OCI-LY7 (cell line): ENCODE measurements around the gene LINGO4. TPM values are rescaled to one million over a fixed set of nuclear protein-coding genes. Genes with fewer than 3 reads are reported as not detected.

Experiments used
- BruUV-seq: library from RNA; stranded (reverse); fragments of 400-500 nt; replicated peaks from 2 replicates; lab custom pipeline; 2021; lab: Mats Ljungman, UMichigan
- CTCF ChIA-PET: fragments of 300-600 bp; sonication (Branson Sonifier 250); formaldehyde crosslinking; loops from one replicate; lab custom pipeline; 2022; ENCODE audit warnings: antibody characterized with exemption; ENCODE audit not compliant: unreplicated experiment; lab: Charles Lee
- POLR2A ChIA-PET: fragments of 300-600 bp; sonication (Branson Sonifier 250); formaldehyde crosslinking; loops from one replicate; lab custom pipeline; 2022; ENCODE audit warnings: antibody characterized with exemption; lab: Charles Lee
- DNase-seq: peaks from one replicate; pipeline ENCODE4 v3.0.0-alpha.2; 2015; ENCODE audit warnings: low spot score
- H2AFZ ChIP-seq: fragments of 200-600 bp; sonication (generic), shearing (Covaris generic); 2 replicates; pipeline ENCODE4 v1.6.1; 2014; ENCODE audit warnings: mild to moderate bottlenecking, antibody characterized with exemption, low read length, moderate library complexity
- H3K27ac ChIP-seq: fragments of 200-600 bp; sonication (generic); 2 replicates; pipeline ENCODE4 v1.5.1; 2014; ENCODE audit warnings: mixed run types, low read depth, mild to moderate bottlenecking, moderate library complexity, low read length, inconsistent platforms; ENCODE audit not compliant: poor library complexity, severe bottlenecking
- H3K36me3 ChIP-seq: fragments of 200-600 bp; sonication (generic); 2 replicates; pipeline ENCODE4 v1.6.1; 2014; ENCODE audit warnings: mild to moderate bottlenecking, antibody characterized with exemption, low read length, moderate library complexity, mixed read lengths; ENCODE audit not compliant: insufficient read depth
- H3K4me1 ChIP-seq: fragments of 200-600 bp; sonication (generic); 2 replicates; pipeline ENCODE4 v1.5.1; 2014; ENCODE audit warnings: mild to moderate bottlenecking, low read length; ENCODE audit not compliant: insufficient read depth, poor library complexity, severe bottlenecking
- H3K4me2 ChIP-seq: fragments of 200-600 bp; sonication (generic); 2 replicates; pipeline ENCODE4 v1.6.1; 2014; ENCODE audit warnings: mild to moderate bottlenecking, low read length
- H3K4me3 ChIP-seq: fragments of 200-600 bp; sonication (generic); 2 replicates; pipeline ENCODE4 v1.5.1; 2014; ENCODE audit warnings: mild to moderate bottlenecking, low read depth, low read length; ENCODE audit not compliant: poor library complexity, severe bottlenecking
- H3K79me2 ChIP-seq: fragments of 200-600 bp; sonication (generic); 2 replicates; pipeline ENCODE4 v1.6.1; 2016; ENCODE audit warnings: low read depth, mild to moderate bottlenecking, low read length, moderate library complexity, mixed read lengths; ENCODE audit not compliant: insufficient read depth
- H3K9me2 ChIP-seq: fragments of 200-600 bp; sonication (generic); 2 replicates; pipeline ENCODE4 v1.6.1; 2016; ENCODE audit warnings: mild to moderate bottlenecking, low read length, mixed read lengths; ENCODE audit not compliant: insufficient read depth
- H3K9me3 ChIP-seq: fragments of 200-600 bp; sonication (generic); 2 replicates; pipeline ENCODE4 v1.6.1; 2014; ENCODE audit warnings: mild to moderate bottlenecking, mixed run types, low read length, mixed read lengths
- H4K20me1 ChIP-seq: fragments of 200-600 bp; sonication (generic); 2 replicates; pipeline ENCODE4 v1.6.1; 2014; ENCODE audit warnings: mild to moderate bottlenecking, antibody characterized with exemption, low read length, moderate library complexity, mixed read lengths; ENCODE audit not compliant: insufficient read depth
- EZH2phosphoT487 ChIP-seq: fragments of 200-600 bp; sonication (generic); IDR thresholded peaks from 2 replicates; pipeline ENCODE4 v1.6.1; 2018; ENCODE audit warnings: low read depth, borderline replicate concordance, mild to moderate bottlenecking, mixed run types, antibody characterized with exemption, low read length, moderate library complexity, mixed read lengths
- intact Hi-C: fragments of 100-400 bp; cut with micrococcal nuclease; formaldehyde crosslinking; loops from one replicate; pipeline ENCODE4 v1.10.0; 2022; ENCODE audit not compliant: unreplicated experiment
- total RNA-seq, 2 experiments: library from RNA; depleted of rRNA in 1 of 2; stranded (reverse); fragments of >200 nt in 1 of 2; shearing (Covaris generic) in 1 of 2; gene quantifications; 2 replicates each; pipeline ENCODE4 v1.2.3, GENCODE V29; 2014 to 2022
- TF ChIP-seq, protein P1 (sequence below): fragments of 200-600 bp; sonication (generic); conservative IDR thresholded peaks from 2 replicates; pipeline ENCODE4 v1.5.1; 2014; ENCODE audit warnings: mild to moderate bottlenecking, antibody characterized with exemption, low read length, moderate library complexity, mixed read lengths

Gene LINGO4
- total RNA-seq, 2 experiments from 2014 or later: not detected

GRCh38 chr1:151849871-151850270 lies 44.7 kb upstream of the LINGO4 start:
- ChIA-PET CTCF (no interaction called here), POLR2A (no interaction called here)
- TF ChIP-seq, protein P1, sequence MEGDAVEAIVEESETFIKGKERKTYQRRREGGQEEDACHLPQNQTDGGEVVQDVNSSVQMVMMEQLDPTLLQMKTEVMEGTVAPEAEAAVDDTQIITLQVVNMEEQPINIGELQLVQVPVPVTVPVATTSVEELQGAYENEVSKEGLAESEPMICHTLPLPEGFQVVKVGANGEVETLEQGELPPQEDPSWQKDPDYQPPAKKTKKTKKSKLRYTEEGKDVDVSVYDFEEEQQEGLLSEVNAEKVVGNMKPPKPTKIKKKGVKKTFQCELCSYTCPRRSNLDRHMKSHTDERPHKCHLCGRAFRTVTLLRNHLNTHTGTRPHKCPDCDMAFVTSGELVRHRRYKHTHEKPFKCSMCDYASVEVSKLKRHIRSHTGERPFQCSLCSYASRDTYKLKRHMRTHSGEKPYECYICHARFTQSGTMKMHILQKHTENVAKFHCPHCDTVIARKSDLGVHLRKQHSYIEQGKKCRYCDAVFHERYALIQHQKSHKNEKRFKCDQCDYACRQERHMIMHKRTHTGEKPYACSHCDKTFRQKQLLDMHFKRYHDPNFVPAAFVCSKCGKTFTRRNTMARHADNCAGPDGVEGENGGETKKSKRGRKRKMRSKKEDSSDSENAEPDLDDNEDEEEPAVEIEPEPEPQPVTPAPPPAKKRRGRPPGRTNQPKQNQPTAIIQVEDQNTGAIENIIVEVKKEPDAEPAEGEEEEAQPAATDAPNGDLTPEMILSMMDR: no peak
- TF ChIP-seq EZH2phosphoT487: no peak
- Histone ChIP-seq H3K9me2 (no peaks in the 10 kb centered on the region), H3K79me2 (no peaks in the 10 kb centered on the region), H3K4me1 (peaks cover 5% of the 10 kb centered on the region), H2AFZ (no peak overlapping the region), H3K4me3 (no peak overlapping the region), H3K36me3 (no peaks in the 10 kb centered on the region), H4K20me1 (no peaks in the 10 kb centered on the region), H3K9me3 (no peaks in the 10 kb centered on the region), H3K27ac (no peak overlapping the region), H3K4me2 (no peak overlapping the region)
- BruUV-seq: no TSS peak
- DNase-seq: no peak
- intact Hi-C loops: loop anchor here (2.0 kb wide), 1 partner anchor 75 kb away; no protein-coding TSS in a partner anchor

- no TSS peak for BruUV-seq
- POLR2A ChIA-PET: interaction anchor here (0.6 kb wide), 2 partner anchors 173 to 269 kb away, joined by 3 read pairs; no protein-coding TSS in a partner anchor
- Histone ChIP-seq H3K36me3 (no peaks in the 10 kb centered on the region), H3K4me3 (no peak overlapping the region), H2AFZ (no peak overlapping the region), H4K20me1 (no peaks in the 10 kb centered on the region), H3K4me2 (no peak overlapping the region), H3K9me2 (no peaks in the 10 kb centered on the region), H3K27ac (no peak overlapping the region), H3K4me1 (peaks cover 8% of the 10 kb centered on the region), H3K9me3 (no peaks in the 10 kb centered on the region), H3K79me2 (no peaks in the 10 kb centered on the region)
- CTCF ChIA-PET: no interaction called here
- TF ChIP-seq EZH2phosphoT487: no peak
- TF ChIP-seq, protein P1: no peak
- intact Hi-C loops: loop anchor here (2.0 kb wide), 1 partner anchor 76 kb away; no protein-coding TSS in a partner anchor
- DNase-seq: no peak
Measured at GRCh38 chr1:151849126-151849525, 43.9 kb upstream of the LINGO4 start.

GRCh38 chr1:151847867-151848596 lies 42.8 kb upstream of the LINGO4 start:
- H3K36me3 ChIP-seq: no peaks in the 10 kb centered on the region
- TF ChIP-seq, protein P1: no peak
- TF ChIP-seq EZH2phosphoT487: no peak
- intact Hi-C loops: loop anchor here (2.0 kb wide), 1 partner anchor 77 kb away; no protein-coding TSS in a partner anchor
- no peak overlapping the region for H3K4me2 ChIP-seq
- no peak overlapping the region for H2AFZ ChIP-seq
- H3K27ac ChIP-seq: no peak overlapping the region
- H3K79me2 ChIP-seq: no peaks in the 10 kb centered on the region
- POLR2A ChIA-PET: no interaction called here
- H3K4me1 ChIP-seq: peaks cover 19% of the 10 kb centered on the region
- no peaks in the 10 kb centered on the region for H3K9me2 ChIP-seq
- H3K4me3 ChIP-seq: no peak overlapping the region
- no peaks in the 10 kb centered on the region for H4K20me1 ChIP-seq
- no peak for DNase-seq
- CTCF ChIA-PET: no interaction called here
- no TSS peak for BruUV-seq
- no peaks in the 10 kb centered on the region for H3K9me3 ChIP-seq
